K562 (cell line): ENCODE measurements around the gene C16orf89. TPM values are rescaled to one million over a fixed set of nuclear protein-coding genes. Genes with fewer than 3 reads are reported as not detected.

ENCODE experiments used
- ATAC-seq: fragments of 200-7000 bp; cut with Tn5 transposase; 3 replicates; pipeline ENCODE4 v1.9.1; 2020; ENCODE audit warnings: moderate library complexity
- BruUV-seq: library from RNA; stranded (reverse); fragments of 400-500 nt; replicated peaks from 2 replicates; lab custom pipeline; 2021; lab: Mats Ljungman, UMichigan
- CTCF ChIA-PET: fragments of 300-600 bp; formaldehyde crosslinking; extraction: SDS; loops from one replicate; lab custom pipeline; 2021; ENCODE audit warnings: low intra/inter-chr PET ratio; lab: Yijun Ruan, JAX
- POLR2A ChIA-PET: fragments of 300-600, 350-650 bp; sonication (Branson Sonifier 250); formaldehyde crosslinking; extraction: SDS; loops from one replicate; lab custom pipeline; 2021; ENCODE audit warnings: antibody characterized with exemption, inconsistent platforms; lab: Yijun Ruan, JAX
- DNase-seq, 4 experiments: peaks; one replicate each; pipeline versions ENCODE4 v3.0.0 to v3.0.0-alpha.2; 2011 to 2018; ENCODE audit warnings: low spot score in 3 of 4, mixed read lengths in 3 of 4; ENCODE audit errors: extremely low read depth in 1 of 4
- FAIRE-seq: peaks from 2 replicates; lab custom pipeline; 2011; peaks lifted over from hg19 to GRCh38; lab: Jason Lieb, UNC
- H2AFZ ChIP-seq: 2 replicates; pipeline ENCODE4 v1.6.0; 2011; ENCODE audit warnings: low read depth, low read length, control low read depth, inconsistent platforms
- H3K27ac ChIP-seq: fragments of 200-600 bp; 3 replicates; pipeline ENCODE4 v1.8.0; 2011; ENCODE audit warnings: low read depth, mild to moderate bottlenecking, control low read depth, inconsistent platforms, low read length, moderate library complexity, mixed read lengths; ENCODE audit errors: extremely low read depth
- H3K27me3 ChIP-seq, 2 experiments: fragments of 300-600 bp in 1 of 2; 2 replicates in 1 of 2; 3 replicates in 1 of 2; pipeline versions ENCODE4 v1.6.0 to v1.8.0; 2011; ENCODE audit warnings: inconsistent platforms in 2 of 2, low read length in 2 of 2, mild to moderate bottlenecking in 1 of 2, mixed read lengths in 1 of 2, moderate library complexity in 1 of 2; ENCODE audit not compliant: control insufficient read depth in 2 of 2, insufficient read depth in 2 of 2
- H3K36me3 ChIP-seq: fragments of 300-600 bp; 3 replicates; pipeline ENCODE4 v1.8.0; 2011; ENCODE audit warnings: mild to moderate bottlenecking, low read length, inconsistent platforms; ENCODE audit not compliant: control insufficient read depth, insufficient read depth
- H3K4me1 ChIP-seq, 2 experiments: fragments of 200-600 bp in 1 of 2; replicated peaks in 1 of 2; 2 replicates in 1 of 2; 3 replicates in 1 of 2; pipeline versions ENCODE4 v1.5.1 to v1.8.0; 2011; ENCODE audit warnings: inconsistent platforms in 2 of 2, low read length in 2 of 2, mild to moderate bottlenecking in 1 of 2, mixed read lengths in 1 of 2, moderate library complexity in 1 of 2; ENCODE audit not compliant: control insufficient read depth in 2 of 2, insufficient read depth in 2 of 2
- H3K4me2 ChIP-seq: 2 replicates; pipeline ENCODE4 v1.6.1; 2011; ENCODE audit warnings: low read length, control low read depth, inconsistent platforms, mixed read lengths; ENCODE audit not compliant: insufficient read depth
- H3K4me3 ChIP-seq: fragments of 200-600 bp; sonication (generic), shearing (Covaris generic); 2 replicates; pipeline ENCODE4 v1.5.1; 2016; ENCODE audit warnings: control low read depth, inconsistent platforms
- H3K79me2 ChIP-seq: fragments of 200-600 bp; 3 replicates; pipeline ENCODE4 v1.8.0; 2011; ENCODE audit warnings: low read length, inconsistent platforms; ENCODE audit not compliant: control insufficient read depth, insufficient read depth
- H3K9ac ChIP-seq, 2 experiments: 2 replicates each; pipeline versions ENCODE4 v1.6.0 to v1.6.1; 2011; ENCODE audit warnings: low read depth in 2 of 2, low read length in 2 of 2, control low read depth in 1 of 2, inconsistent platforms in 1 of 2, mild to moderate bottlenecking in 1 of 2, mixed read lengths in 1 of 2; ENCODE audit not compliant: insufficient read depth in 1 of 2
- H3K9me1 ChIP-seq: one replicate; pipeline ENCODE4 v1.6.0; 2011; ENCODE audit warnings: inconsistent platforms, mild to moderate bottlenecking, low read length, moderate library complexity; ENCODE audit not compliant: control insufficient read depth, insufficient read depth
- H3K9me3 ChIP-seq: replicated peaks from 2 replicates; pipeline ENCODE4 v1.5.1; 2011; ENCODE audit warnings: low read depth, low read length, inconsistent platforms; ENCODE audit not compliant: control insufficient read depth, insufficient read depth
- H4K20me1 ChIP-seq: replicated peaks from 2 replicates; pipeline ENCODE4 v1.6.1; 2011; ENCODE audit warnings: low read length, inconsistent platforms, mixed read lengths; ENCODE audit not compliant: control insufficient read depth, insufficient read depth
- CHD4 ChIP-seq: fragments of 200-600 bp; sonication (generic); IDR thresholded peaks from 3 replicates; pipeline ENCODE4 v1.6.1; 2012; ENCODE audit warnings: low read depth, mild to moderate bottlenecking, mixed read lengths, low read length, inconsistent platforms; ENCODE audit not compliant: insufficient read depth, insufficient replicate concordance, poor library complexity, severe bottlenecking
- EHMT2 ChIP-seq: fragments of 450-650 bp; IDR thresholded peaks from 2 replicates; pipeline ENCODE4 v1.6.1; 2018; ENCODE audit warnings: antibody characterized with exemption
- FIP1L1 ChIP-seq: fragments of 200-400 bp; formaldehyde crosslinking; IDR thresholded peaks from 2 replicates; pipeline ENCODE4 v1.6.1; 2018; ENCODE audit warnings: mild to moderate bottlenecking, low read depth, low read length; ENCODE audit not compliant: poor library complexity, severe bottlenecking
- FOSL1 ChIP-seq: fragments of 200-800 bp; sonication (Bioruptor generic); conservative IDR thresholded peaks from 2 replicates; pipeline ENCODE4 v1.6.1; 2016; ENCODE audit warnings: missing genetic modification characterization, missing compliant biosample characterization
- HDAC1 ChIP-seq, 2 experiments: fragments of 450-650 bp; IDR thresholded peaks; 2 replicates each; pipeline ENCODE4 v1.6.1; 2016 to 2017; ENCODE audit warnings: inconsistent platforms in 1 of 2, mild to moderate bottlenecking in 1 of 2, moderate library complexity in 1 of 2
- HNRNPLL ChIP-seq: fragments of 200-400 bp; formaldehyde crosslinking; IDR thresholded peaks from 2 replicates; pipeline ENCODE4 v1.6.1; 2017; ENCODE audit warnings: low read length, low read depth, mild to moderate bottlenecking; ENCODE audit not compliant: poor library complexity, severe bottlenecking
- JUND ChIP-seq, 2 experiments: IDR thresholded peaks; 2 replicates in 1 of 2; 3 replicates in 1 of 2; pipeline ENCODE4 v1.6.1; 2011; ENCODE audit warnings: borderline replicate concordance in 2 of 2, low read depth in 2 of 2, low read length in 2 of 2, improper control_type of control experiment in 1 of 2, missing biosample characterization in 1 of 2, missing genetic modification characterization in 1 of 2, missing genetic modification reagents in 1 of 2
- MECOM ChIP-seq: fragments of 250-450 bp; sonication (Bioruptor Pico); IDR thresholded peaks from 2 replicates; pipeline ENCODE4 v1.8.0; 2022; ENCODE audit warnings: inconsistent platforms
- RBM25 ChIP-seq: fragments of 200-400 bp; formaldehyde crosslinking; IDR thresholded peaks from 2 replicates; pipeline ENCODE4 v1.6.1; 2018; ENCODE audit warnings: low read length, low read depth, moderate library complexity; ENCODE audit not compliant: severe bottlenecking
- RBM34 ChIP-seq: fragments of 200-400 bp; formaldehyde crosslinking; IDR thresholded peaks from 2 replicates; pipeline ENCODE4 v1.6.1; 2018; ENCODE audit warnings: low read length, borderline replicate concordance; ENCODE audit not compliant: insufficient read depth
- RBM39 ChIP-seq: fragments of 200-400 bp; formaldehyde crosslinking; optimal IDR thresholded peaks from 2 replicates; pipeline ENCODE3; 2018; ENCODE audit warnings: low read depth, low read length
- SREBF1 ChIP-seq: fragments of 150-350 bp; IDR thresholded peaks from 2 replicates; pipeline ENCODE4 v1.6.1; 2014; ENCODE audit warnings: antibody characterized with exemption, low read depth, low read length, borderline replicate concordance
- THRAP3 ChIP-seq: fragments of 450-650 bp; IDR thresholded peaks from 2 replicates; pipeline ENCODE4 v1.6.1; 2016; ENCODE audit warnings: mild to moderate bottlenecking, inconsistent platforms, borderline replicate concordance
- ZBED1 ChIP-seq: IDR thresholded peaks from 2 replicates; pipeline ENCODE4 v1.6.1; 2014
- ZNF780A ChIP-seq: fragments of 250-450 bp; sonication (Bioruptor Pico); IDR thresholded peaks from 2 replicates; pipeline ENCODE4 v1.5.0; 2021; ENCODE audit warnings: mild to moderate bottlenecking
- WGBS: fragments of 100-300 bp; shearing (Covaris generic); methylation state at CpG from one replicate; pipeline ENCODE4 v1.1.6; 2016; ENCODE audit warnings: low coverage, mixed read lengths; ENCODE audit not compliant: insufficient coverage; ENCODE audit errors: missing lambda C conversion rate; 5-methylcytosine and 5-hydroxymethylcytosine counted together
- in situ Hi-C: fragments of 300-500 bp; cut with MboI; formaldehyde crosslinking; loops from 4 replicates; pipeline ENCODE4 v1.15.0; 2018; ENCODE audit warnings: inconsistent platforms, mixed read lengths
- intact Hi-C: fragments of 100-400 bp; cut with micrococcal nuclease; formaldehyde crosslinking; loops from 2 replicates; pipeline ENCODE4 v1.14.2; 2022
- polyA plus RNA-seq, 8 experiments: library from polyadenylated mRNA; depleted of rRNA in 4 of 8; stranded (reverse) in 5 of 8; unstranded in 3 of 8; fragments of >200 nt; fragmentation: Nextera tagmentation in 2 of 8; fragmentation: Illumina TruSeq in 1 of 8; extraction: Ambion mirVana in 2 of 8; extraction: Trizol in 1 of 8; gene quantifications; 2 replicates each; pipeline versions ENCODE4 v1.2.1 to v1.2.3, GENCODE V29; 2011 to 2014; ENCODE audit warnings: inconsistent platforms in 1 of 8, missing spikeins in 1 of 8
- total RNA-seq, 7 experiments: library from RNA; depleted of rRNA in 6 of 7; stranded (reverse); fragments of >200 nt in 6 of 7; fragmentation: Illumina TruSeq in 2 of 7; extraction: Trizol in 2 of 7; gene quantifications; 2 replicates each; pipeline versions ENCODE4 v1.2.1 to v1.2.3, GENCODE V29; 2011 to 2021; ENCODE audit warnings: low replicate concordance in 1 of 7
- TF ChIP-seq, protein P1 (sequence below), 3 experiments: fragments of 200-800 bp in 1 of 3; sonication (Bioruptor generic) in 1 of 3; sonication (generic) in 1 of 3; formaldehyde crosslinking in 1 of 3; IDR thresholded peaks; 2 replicates each; pipeline versions ENCODE4 v1.6.1 to v1.8.0; 2016 to 2022; ENCODE audit warnings: mild to moderate bottlenecking in 2 of 3, missing compliant biosample characterization in 2 of 3, missing genetic modification characterization in 2 of 3, missing genetic modification reagents in 1 of 3
- TF ChIP-seq, protein P2 (sequence below): fragments of 250-450 bp; sonication (Bioruptor Pico); IDR thresholded peaks from 2 replicates; pipeline ENCODE4 v1.8.0; 2022; ENCODE audit warnings: inconsistent platforms, mild to moderate bottlenecking, moderate library complexity, borderline replicate concordance
- TF ChIP-seq, protein P3 (sequence below): sonication (generic); formaldehyde crosslinking; IDR thresholded peaks from 2 replicates; pipeline ENCODE4 v1.9.0; 2022; ENCODE audit warnings: mild to moderate bottlenecking, missing genetic modification reagents

The C16orf89 gene
- total and polyA plus RNA-seq, 9 of the 15 experiments (the other 6 are each of a cell fraction or from before 2014, with no cell fraction given) = not detected

DNA sequence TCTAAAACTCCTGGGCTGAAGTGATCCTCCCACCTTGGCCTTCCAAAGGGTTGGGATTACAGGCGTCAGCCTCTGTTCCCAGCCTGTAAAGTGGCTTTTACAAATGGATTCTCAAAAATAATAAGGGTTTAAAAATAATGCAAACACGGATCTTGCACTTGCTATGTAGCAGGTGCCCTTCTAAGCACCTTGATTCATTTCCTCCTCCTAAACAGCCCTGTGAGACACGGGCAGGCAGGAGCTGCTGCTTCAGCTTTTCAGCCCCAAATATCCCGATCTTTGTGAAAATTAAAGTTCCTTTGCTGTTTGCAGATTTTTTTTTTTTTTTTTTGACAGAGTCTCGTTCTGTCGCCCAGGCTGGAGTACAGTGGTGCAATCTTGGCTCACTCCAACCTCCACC lies 63.8 kb downstream of the C16orf89 start:
- H3K79me2 ChIP-seq = no peaks in the 10 kb centered on the region
- H3K9me1 ChIP-seq = no peaks in the 10 kb centered on the region
- no peak for TF ChIP-seq FOSL1 (tag)
- TF ChIP-seq ZNF780A (CRISPR knock-in tag) = no peak
- no peak for TF ChIP-seq RBM34
- TF ChIP-seq CHD4 = no peak
- no peak for TF ChIP-seq HNRNPLL
- TF ChIP-seq ZBED1 = no peak
- TF ChIP-seq HDAC1 (IDR thresholded peaks at IDR 0.05) = no peak
- TF ChIP-seq FIP1L1 = no peak
- TF ChIP-seq MECOM (CRISPR knock-in tag) = no peak
- TF ChIP-seq, protein P1, sequence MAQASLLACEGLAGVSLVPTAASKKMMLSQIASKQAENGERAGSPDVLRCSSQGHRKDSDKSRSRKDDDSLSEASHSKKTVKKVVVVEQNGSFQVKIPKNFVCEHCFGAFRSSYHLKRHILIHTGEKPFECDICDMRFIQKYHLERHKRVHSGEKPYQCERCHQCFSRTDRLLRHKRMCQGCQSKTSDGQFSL (CRISPR knock-in tag; IDR thresholded peaks at IDR 0.05) = no peak
- TF ChIP-seq, protein P1 (tag; IDR thresholded peaks at IDR 0.05) = no peak
- no peak for TF ChIP-seq EHMT2
- TF ChIP-seq JUND (IDR thresholded peaks at IDR 0.05; ENCODE audit: borderline replicate concordance, low read depth, low read length) = no peak
- TF ChIP-seq JUND (tag; IDR thresholded peaks at IDR 0.05; ENCODE audit: borderline replicate concordance, low read depth, low read length) = no peak
- TF ChIP-seq, protein P2, sequence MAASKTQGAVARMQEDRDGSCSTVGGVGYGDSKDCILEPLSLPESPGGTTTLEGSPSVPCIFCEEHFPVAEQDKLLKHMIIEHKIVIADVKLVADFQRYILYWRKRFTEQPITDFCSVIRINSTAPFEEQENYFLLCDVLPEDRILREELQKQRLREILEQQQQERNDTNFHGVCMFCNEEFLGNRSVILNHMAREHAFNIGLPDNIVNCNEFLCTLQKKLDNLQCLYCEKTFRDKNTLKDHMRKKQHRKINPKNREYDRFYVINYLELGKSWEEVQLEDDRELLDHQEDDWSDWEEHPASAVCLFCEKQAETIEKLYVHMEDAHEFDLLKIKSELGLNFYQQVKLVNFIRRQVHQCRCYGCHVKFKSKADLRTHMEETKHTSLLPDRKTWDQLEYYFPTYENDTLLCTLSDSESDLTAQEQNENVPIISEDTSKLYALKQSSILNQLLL (CRISPR knock-in tag) = no peak
- TF ChIP-seq THRAP3 = no peak
- no peak for TF ChIP-seq RBM25
- no peak for TF ChIP-seq SREBF1
- TF ChIP-seq, protein P3, sequence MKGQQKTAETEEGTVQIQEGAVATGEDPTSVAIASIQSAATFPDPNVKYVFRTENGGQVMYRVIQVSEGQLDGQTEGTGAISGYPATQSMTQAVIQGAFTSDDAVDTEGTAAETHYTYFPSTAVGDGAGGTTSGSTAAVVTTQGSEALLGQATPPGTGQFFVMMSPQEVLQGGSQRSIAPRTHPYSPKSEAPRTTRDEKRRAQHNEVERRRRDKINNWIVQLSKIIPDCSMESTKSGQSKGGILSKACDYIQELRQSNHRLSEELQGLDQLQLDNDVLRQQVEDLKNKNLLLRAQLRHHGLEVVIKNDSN (CRISPR knock-in tag) = no peak
- no peak for TF ChIP-seq RBM39
- CTCF ChIA-PET = no interaction called here
- no peak overlapping the region for H3K4me3 ChIP-seq
- WGBS = 0% methylated on average over 4 of the region's 6 CpGs
- peaks cover 0 to 9% of the 10 kb centered on the region in 2 experiments; a peak in 2 of 5 replicates for H3K4me1 ChIP-seq
- POLR2A ChIA-PET = no interaction called here
- H2AFZ ChIP-seq = no peak overlapping the region
- BruUV-seq = no TSS peak
- DNase-seq (no peak), ATAC-seq (no peak), FAIRE-seq (no peak)
- no peaks in the 10 kb centered on the region for H3K36me3 ChIP-seq
- H3K4me2 ChIP-seq = no peak overlapping the region
- no peak overlapping the region for H3K9ac ChIP-seq
- peaks cover 44 to 71% of the 10 kb centered on the region in 2 experiments; a peak in 4 of 5 replicates for H3K27me3 ChIP-seq
- intact Hi-C loops (no loop called here), in situ Hi-C loops (no loop called here)
- H3K9me3 ChIP-seq = no peaks in the 10 kb centered on the region
- H3K27ac ChIP-seq = no peak overlapping the region
- peaks cover 3% of the 10 kb centered on the region; the same call in 1 of the 2 replicates for H4K20me1 ChIP-seq
